Measurements from ENCODE around the gene C1orf74.

DNA sequence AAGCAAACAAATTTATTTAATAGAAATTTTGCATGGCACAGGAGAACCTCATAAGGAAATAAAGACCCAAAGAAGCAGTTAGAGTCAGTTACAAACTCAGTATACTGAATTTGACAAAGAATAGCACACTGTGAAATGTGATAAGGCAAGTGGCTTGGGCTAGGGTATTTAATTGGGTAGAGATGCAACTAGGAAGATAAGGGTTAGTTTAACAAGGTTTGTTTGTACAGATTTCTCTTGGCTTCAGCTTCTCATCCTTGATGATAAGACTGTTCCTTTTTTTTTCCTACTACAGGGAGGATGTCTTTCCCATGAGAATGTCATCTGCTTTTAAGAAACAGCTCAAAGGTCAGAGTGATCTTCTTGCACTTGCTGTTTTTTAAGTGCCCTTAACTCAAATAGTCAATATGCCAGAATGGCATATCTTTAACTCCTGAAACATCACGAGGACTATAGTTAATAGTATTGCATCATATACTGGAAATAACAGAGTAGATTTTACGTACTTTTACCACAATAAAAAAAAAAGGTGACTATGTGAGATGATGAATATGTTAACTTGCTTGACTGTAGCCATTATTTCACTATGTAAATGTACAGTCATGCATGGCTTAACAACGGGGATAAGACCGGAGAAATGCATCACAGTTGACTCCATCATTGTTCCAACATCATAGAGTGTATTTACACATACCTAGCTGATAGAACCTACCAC is 37.8 kb downstream of the C1orf74 start:
- TF ChIP-seq SUZ12 (IDR thresholded peaks at IDR 0.05) (no peak), TARDBP (IDR thresholded peaks at IDR 0.05) (no peak), FOXK2 (IDR thresholded peaks at IDR 0.05) (no peak), FOXM1 (IDR thresholded peaks at IDR 0.05; ENCODE audit: borderline replicate concordance) (no peak), BHLHE40 (IDR thresholded peaks at IDR 0.05; ENCODE audit: borderline replicate concordance) (no peak), SP1 (IDR thresholded peaks at IDR 0.05) (no peak)
- TF ChIP-seq, protein P1, sequence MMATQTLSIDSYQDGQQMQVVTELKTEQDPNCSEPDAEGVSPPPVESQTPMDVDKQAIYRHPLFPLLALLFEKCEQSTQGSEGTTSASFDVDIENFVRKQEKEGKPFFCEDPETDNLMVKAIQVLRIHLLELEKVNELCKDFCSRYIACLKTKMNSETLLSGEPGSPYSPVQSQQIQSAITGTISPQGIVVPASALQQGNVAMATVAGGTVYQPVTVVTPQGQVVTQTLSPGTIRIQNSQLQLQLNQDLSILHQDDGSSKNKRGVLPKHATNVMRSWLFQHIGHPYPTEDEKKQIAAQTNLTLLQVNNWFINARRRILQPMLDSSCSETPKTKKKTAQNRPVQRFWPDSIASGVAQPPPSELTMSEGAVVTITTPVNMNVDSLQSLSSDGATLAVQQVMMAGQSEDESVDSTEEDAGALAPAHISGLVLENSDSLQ (IDR thresholded peaks at IDR 0.05) = no peak
